ENCODE results near the gene MEIS2. TPM values are rescaled to one million over a fixed set of nuclear protein-coding genes. Genes with fewer than 3 reads are reported as not detected.

Gene MEIS2
- total RNA-seq, 2 experiments from 2014 or later: not detected

- H3K4me1 Mint-ChIP-seq (ENCODE audit: low read depth): no peaks in the 10 kb centered on the region
- H3K27ac Mint-ChIP-seq: no peak overlapping the region
- H3K4me3 Mint-ChIP-seq: no peak overlapping the region
- intact Hi-C loops (cut with DNase I, micrococcal nuclease): no loop called here
- no peak for TF ChIP-seq CTCF (IDR thresholded peaks at IDR 0.05)
- no peaks in the 10 kb centered on the region for H3K9me3 ChIP-seq (ENCODE audit: control insufficient read depth in 1 of 2, insufficient read depth in 1 of 2, low read length in 2 of 2)
- no peaks in the 10 kb centered on the region for H3K4me1 ChIP-seq (ENCODE audit: insufficient read depth, low read length)
- H3K4me3 ChIP-seq (ENCODE audit: low read length): no peak overlapping the region
- ChIA-PET POLR2A (no interaction called here), CTCF (no interaction called here)
- H3K36me3 ChIP-seq (ENCODE audit: insufficient read depth, low read length): no peaks in the 10 kb centered on the region
- DNase-seq (no peak), ATAC-seq (ENCODE audit: poor library complexity) (no peak)
- peaks cover 11% of the 10 kb centered on the region for H3K27me3 Mint-ChIP-seq
- no peaks in the 10 kb centered on the region for H3K36me3 Mint-ChIP-seq (ENCODE audit: low read depth)
- no peak overlapping the region for H3K27ac ChIP-seq (ENCODE audit: low read depth in 1 of 2, low read length in 2 of 2)
- no peaks in the 10 kb centered on the region for H3K27me3 ChIP-seq (ENCODE audit: control insufficient read depth in 1 of 2, insufficient read depth in 2 of 2, low read length in 2 of 2)
- no peaks in the 10 kb centered on the region for H3K9me3 Mint-ChIP-seq
These were observed 191.4 kb downstream of the MEIS2 start for GRCh38 chr15:36908991-36909390.

- intact Hi-C loops (cut with DNase I, micrococcal nuclease): no loop called here
- no peak overlapping the region for H3K4me3 ChIP-seq (ENCODE audit: low read length)
- ATAC-seq (ENCODE audit: poor library complexity) (no peak), DNase-seq (no peak)
- no peaks in the 10 kb centered on the region for H3K36me3 ChIP-seq (ENCODE audit: insufficient read depth, low read length)
- no peak overlapping the region for H3K4me3 Mint-ChIP-seq
- no peaks in the 10 kb centered on the region for H3K9me3 Mint-ChIP-seq
- CTCF ChIA-PET: no interaction called here
- H3K9me3 ChIP-seq (ENCODE audit: control insufficient read depth in 1 of 2, insufficient read depth in 1 of 2, low read length in 2 of 2): no peaks in the 10 kb centered on the region
- H3K27ac Mint-ChIP-seq: no peak overlapping the region
- H3K4me1 ChIP-seq (ENCODE audit: insufficient read depth, low read length): no peaks in the 10 kb centered on the region
- H3K27me3 ChIP-seq (ENCODE audit: control insufficient read depth in 1 of 2, insufficient read depth in 2 of 2, low read length in 2 of 2): no peaks in the 10 kb centered on the region
- no peaks in the 10 kb centered on the region for H3K4me1 Mint-ChIP-seq (ENCODE audit: low read depth)
- H3K36me3 Mint-ChIP-seq (ENCODE audit: low read depth): no peaks in the 10 kb centered on the region
- POLR2A ChIA-PET: no interaction called here
- no peak overlapping the region for H3K27ac ChIP-seq (ENCODE audit: low read depth in 1 of 2, low read length in 2 of 2)
- no peak for TF ChIP-seq CTCF (IDR thresholded peaks at IDR 0.05)
- H3K27me3 Mint-ChIP-seq: peaks cover 14% of the 10 kb centered on the region
These were observed 193.1 kb downstream of the MEIS2 start for GRCh38 chr15:36907295-36907694.

GRCh38 chr15:36905908-36906307, 194.4 kb downstream of the MEIS2 start:
- no peak for DNase-seq
- POLR2A ChIA-PET: no interaction called here
- H3K27me3 ChIP-seq (ENCODE audit: control insufficient read depth in 1 of 2, insufficient read depth in 2 of 2, low read length in 2 of 2): no peaks in the 10 kb centered on the region
- no peaks in the 10 kb centered on the region for H3K36me3 ChIP-seq (ENCODE audit: insufficient read depth, low read length)
- H3K4me1 Mint-ChIP-seq (ENCODE audit: low read depth): no peaks in the 10 kb centered on the region
- no peaks in the 10 kb centered on the region for H3K9me3 Mint-ChIP-seq
- H3K9me3 ChIP-seq (ENCODE audit: control insufficient read depth in 1 of 2, insufficient read depth in 1 of 2, low read length in 2 of 2): no peaks in the 10 kb centered on the region
- H3K27ac ChIP-seq (ENCODE audit: low read depth in 1 of 2, low read length in 2 of 2): no peak overlapping the region
- no peak overlapping the region for H3K4me3 ChIP-seq (ENCODE audit: low read length)
- TF ChIP-seq CTCF (IDR thresholded peaks at IDR 0.05): no peak
- H3K27ac Mint-ChIP-seq: no peak overlapping the region
- no peak overlapping the region for H3K4me3 Mint-ChIP-seq
- ATAC-seq (ENCODE audit: poor library complexity): no peak
- H3K36me3 Mint-ChIP-seq (ENCODE audit: low read depth): no peaks in the 10 kb centered on the region
- CTCF ChIA-PET: no interaction called here
- H3K27me3 Mint-ChIP-seq: peaks cover 15% of the 10 kb centered on the region
- no peaks in the 10 kb centered on the region for H3K4me1 ChIP-seq (ENCODE audit: insufficient read depth, low read length)
- intact Hi-C loops (cut with DNase I, micrococcal nuclease): loop anchor here in 1 of 2 experiments (1.0 kb wide), 1 partner anchor 17 kb away; no protein-coding TSS in a partner anchor
